H1 (cell line): ENCODE measurements around the gene SLC22A23. TPM values are rescaled to one million over a fixed set of nuclear protein-coding genes. Genes with fewer than 3 reads are reported as not detected.
A peak's percentile ranks its signal among the peaks of the same experiment; 100 is the strongest.

Source experiments
- CTCF ChIA-PET: fragments of 300-600 bp; sonication (Branson Sonifier 250); formaldehyde crosslinking; loops from one replicate; lab custom pipeline; 2021; ENCODE audit not compliant: partially characterized antibody; lab: Charles Lee
- POLR2A ChIA-PET: fragments of 300-600 bp; sonication (Branson Sonifier 250); formaldehyde crosslinking; loops from one replicate; lab custom pipeline; 2021; ENCODE audit warnings: inconsistent platforms; ENCODE audit not compliant: partially characterized antibody; lab: Charles Lee
- DNase-seq, 2 experiments: peaks; one replicate each; pipeline versions ENCODE4 v3.0.0 to v3.0.0-alpha.2; 2010 to 2022; ENCODE audit warnings: low spot score in 2 of 2, low read depth in 1 of 2, mixed read lengths in 1 of 2
- FAIRE-seq: peaks from 2 replicates; lab custom pipeline; 2011; peaks lifted over from hg19 to GRCh38; lab: Jason Lieb, UNC
- H2AFZ ChIP-seq: 2 replicates; pipeline ENCODE4 v1.8.1; 2012; ENCODE audit warnings: low read length, inconsistent platforms
- H2AK5ac ChIP-seq: 2 replicates; pipeline ENCODE4 v1.6.1; 2013; ENCODE audit warnings: low read depth, low read length
- H2BK120ac ChIP-seq: replicated peaks from 2 replicates; pipeline ENCODE3; 2013; ENCODE audit warnings: low read depth, low read length, inconsistent platforms
- H2BK12ac ChIP-seq: 2 replicates; pipeline ENCODE4 v1.6.1; 2013; ENCODE audit warnings: low read depth, low read length
- H2BK15ac ChIP-seq: 2 replicates; pipeline ENCODE4 v1.6.1; 2013; ENCODE audit warnings: low read length
- H2BK20ac ChIP-seq: 2 replicates; pipeline ENCODE4 v1.6.1; 2013; ENCODE audit warnings: low read length
- H2BK5ac ChIP-seq: 2 replicates; pipeline ENCODE4 v1.6.1; 2013; ENCODE audit warnings: low read depth, low read length
- H3K14ac ChIP-seq: 2 replicates; pipeline ENCODE4 v1.6.1; 2013; ENCODE audit warnings: inconsistent platforms; ENCODE audit not compliant: insufficient read length
- H3K18ac ChIP-seq: 2 replicates; pipeline ENCODE4 v1.6.1; 2013; ENCODE audit warnings: low read length; ENCODE audit errors: extremely low read depth
- H3K23ac ChIP-seq: 2 replicates; pipeline ENCODE4 v1.6.1; 2013; ENCODE audit warnings: inconsistent platforms; ENCODE audit not compliant: insufficient read length
- H3K23me2 ChIP-seq: 2 replicates; pipeline ENCODE4 v1.6.1; 2013; ENCODE audit warnings: low read depth, low read length
- H3K27ac ChIP-seq: 2 replicates; pipeline ENCODE4 v1.6.1; 2011; ENCODE audit warnings: low read depth, low read length, inconsistent platforms
- H3K27me3 ChIP-seq, 4 experiments: replicated peaks in 1 of 4; 1 replicate in 1 of 4; 2 replicates in 3 of 4; pipeline versions ENCODE4 v1.6.1 to v1.8.1; 2011 to 2013; ENCODE audit warnings: low read length in 3 of 4, mild to moderate bottlenecking in 3 of 4, inconsistent platforms in 2 of 4, mixed read lengths in 2 of 4, moderate library complexity in 1 of 4; ENCODE audit not compliant: control insufficient read depth in 3 of 4, insufficient read depth in 3 of 4; ENCODE audit errors: extremely low read depth in 1 of 4
- H3K36me3 ChIP-seq, 4 experiments: 2 replicates each; pipeline versions ENCODE4 v1.6.1 to v1.8.1; 2011 to 2013; ENCODE audit warnings: mild to moderate bottlenecking in 4 of 4, low read length in 3 of 4, moderate library complexity in 2 of 4, control low read depth in 1 of 4, inconsistent platforms in 1 of 4; ENCODE audit not compliant: insufficient read depth in 4 of 4, control insufficient read depth in 2 of 4
- H3K4ac ChIP-seq: replicated peaks from 2 replicates; pipeline ENCODE3; 2013; ENCODE audit warnings: low read length, low read depth, mixed read lengths, inconsistent platforms; ENCODE audit not compliant: insufficient read length
- H3K4me1 ChIP-seq, 4 experiments: replicated peaks in 1 of 4; 1 replicate in 1 of 4; 2 replicates in 3 of 4; pipeline versions ENCODE4 v1.6.1 to v1.8.1; 2011 to 2013; ENCODE audit warnings: low read length in 3 of 4, inconsistent platforms in 2 of 4, mixed read lengths in 1 of 4; ENCODE audit not compliant: insufficient read depth in 4 of 4, control insufficient read depth in 3 of 4
- H3K4me2 ChIP-seq, 2 experiments: 2 replicates each; pipeline versions ENCODE4 v1.6.1 to v1.8.1; 2011 to 2013; ENCODE audit warnings: low read depth in 2 of 2, low read length in 2 of 2, control low read depth in 1 of 2, inconsistent platforms in 1 of 2, mild to moderate bottlenecking in 1 of 2; ENCODE audit not compliant: insufficient read depth in 1 of 2
- H3K4me3 ChIP-seq, 4 experiments: fragments of 200-600, 300-600 bp in 1 of 4; sonication (generic), shearing (Covaris generic), sonication (Bioruptor Twin) in 1 of 4; 2 replicates each; pipeline versions ENCODE4 v1.5.1 to v1.8.1; 2011 to 2016; ENCODE audit warnings: low read length in 4 of 4, low read depth in 3 of 4, control low read depth in 2 of 4, inconsistent platforms in 2 of 4, mild to moderate bottlenecking in 2 of 4, mixed read lengths in 1 of 4, moderate library complexity in 1 of 4; ENCODE audit not compliant: insufficient read depth in 2 of 4; ENCODE audit errors: extremely low read depth in 1 of 4
- H3K56ac ChIP-seq: replicated peaks from 2 replicates; pipeline ENCODE3; 2013; ENCODE audit warnings: low read depth, mild to moderate bottlenecking, mixed read lengths, low read length, inconsistent platforms; ENCODE audit not compliant: insufficient read length
- H3K79me1 ChIP-seq: 2 replicates; pipeline ENCODE4 v1.6.1; 2013; ENCODE audit warnings: low read depth, low read length, control low read depth
- H3K79me2 ChIP-seq, 2 experiments: 2 replicates each; pipeline versions ENCODE4 v1.6.1 to v1.8.1; 2012 to 2013; ENCODE audit warnings: low read length in 2 of 2, mild to moderate bottlenecking in 2 of 2, inconsistent platforms in 1 of 2; ENCODE audit not compliant: insufficient read depth in 2 of 2, control insufficient read depth in 1 of 2
- H3K9ac ChIP-seq, 4 experiments: replicated peaks in 1 of 4; 1 replicate in 1 of 4; 2 replicates in 3 of 4; pipeline versions ENCODE4 v1.6.1 to v1.8.1; 2011 to 2013; ENCODE audit warnings: low read depth in 3 of 4, low read length in 3 of 4, control low read depth in 2 of 4, mild to moderate bottlenecking in 2 of 4, moderate library complexity in 2 of 4, inconsistent platforms in 1 of 4; ENCODE audit errors: extremely low read depth in 1 of 4
- H3K9me3 ChIP-seq, 2 experiments: 2 replicates each; pipeline versions ENCODE4 v1.6.1 to v1.8.1; 2012 to 2013; ENCODE audit warnings: mild to moderate bottlenecking in 2 of 2, moderate library complexity in 2 of 2, control low read depth in 1 of 2, inconsistent platforms in 1 of 2, low read depth in 1 of 2, low read length in 1 of 2, mixed read lengths in 1 of 2; ENCODE audit not compliant: insufficient read depth in 2 of 2
- H4K20me1 ChIP-seq, 2 experiments: replicated peaks in 1 of 2; 2 replicates each; pipeline versions ENCODE3 to v1.8.1; 2011 to 2013; ENCODE audit warnings: inconsistent platforms in 2 of 2, low read length in 2 of 2, mild to moderate bottlenecking in 1 of 2; ENCODE audit not compliant: insufficient read depth in 2 of 2, control insufficient read depth in 1 of 2
- H4K5ac ChIP-seq: 2 replicates; pipeline ENCODE4 v1.6.1; 2013; ENCODE audit warnings: low read length, low read depth, mixed read lengths, inconsistent platforms; ENCODE audit not compliant: insufficient read length
- H4K8ac ChIP-seq: 2 replicates; pipeline ENCODE4 v1.8.0; 2013; ENCODE audit warnings: mild to moderate bottlenecking, moderate library complexity, low read length, inconsistent platforms; ENCODE audit not compliant: insufficient read depth; ENCODE audit errors: extremely low read depth
- H4K91ac ChIP-seq: replicated peaks from 2 replicates; pipeline ENCODE3; 2013; ENCODE audit warnings: low read length, mixed read lengths, inconsistent platforms; ENCODE audit not compliant: insufficient read length
- BCL11A ChIP-seq, 2 experiments: IDR thresholded peaks; one replicate each; pipeline ENCODE4 v1.6.1; 2011; ENCODE audit warnings: low read depth in 2 of 2, low read length in 2 of 2, mild to moderate bottlenecking in 2 of 2
- CBX8 ChIP-seq: fragments of 300-800, 300-1000 bp; sonication (generic); IDR thresholded peaks from 2 replicates; pipeline ENCODE4 v1.7.1; 2016; ENCODE audit warnings: low read depth, low read length, borderline replicate concordance
- EP300 ChIP-seq, 2 experiments: IDR thresholded peaks; 1 replicate in 1 of 2; 2 replicates in 1 of 2; pipeline ENCODE4 v1.6.1; 2011 to 2012; ENCODE audit warnings: low read depth in 2 of 2, low read length in 2 of 2, mild to moderate bottlenecking in 2 of 2, borderline replicate concordance in 1 of 2, inconsistent platforms in 1 of 2, moderate library complexity in 1 of 2
- HDAC2 ChIP-seq, 2 experiments: fragments of 300-600 bp in 1 of 2; sonication (generic) in 1 of 2; IDR thresholded peaks; 2 replicates each; pipeline ENCODE4 v1.6.1; 2011 to 2012; ENCODE audit warnings: low read depth in 2 of 2, low read length in 2 of 2, mild to moderate bottlenecking in 2 of 2, moderate library complexity in 2 of 2, borderline replicate concordance in 1 of 2, inconsistent platforms in 1 of 2
- MAX ChIP-seq: IDR thresholded peaks from 2 replicates; pipeline ENCODE4 v1.6.1; 2012; ENCODE audit warnings: inconsistent platforms
- POLR2AphosphoS5 ChIP-seq: IDR thresholded peaks from 2 replicates; pipeline ENCODE4 v1.6.1; 2011; ENCODE audit warnings: low read depth, low read length
- SAP30 ChIP-seq: fragments of 300-600 bp; sonication (generic); IDR thresholded peaks from 2 replicates; pipeline ENCODE4 v1.7.1; 2012; ENCODE audit warnings: low read length, moderate library complexity, mild to moderate bottlenecking, inconsistent platforms; ENCODE audit not compliant: insufficient read depth, insufficient replicate concordance
- SIN3A ChIP-seq, 2 experiments: IDR thresholded peaks in 1 of 2; conservative IDR thresholded peaks in 1 of 2; 2 replicates each; pipeline ENCODE4 v1.6.1; 2011 to 2012; ENCODE audit warnings: low read length in 2 of 2, improper control_type of control experiment in 1 of 2, low read depth in 1 of 2, mild to moderate bottlenecking in 1 of 2
- SP1 ChIP-seq: IDR thresholded peaks from 2 replicates; pipeline ENCODE4 v1.6.1; 2011; ENCODE audit warnings: low read depth, low read length
- SP4 ChIP-seq: IDR thresholded peaks from 2 replicates; pipeline ENCODE4 v1.6.1; 2012; ENCODE audit warnings: low read length, inconsistent platforms
- SRF ChIP-seq: IDR thresholded peaks from 2 replicates; pipeline ENCODE4 v1.6.1; 2011; ENCODE audit warnings: mild to moderate bottlenecking, low read depth, low read length, moderate library complexity
- WGBS, 2 experiments: shearing (Covaris generic) in 1 of 2; methylation state at CpG; one replicate each; pipeline versions ENCODE4 v1.1.6 to v1.1.7; 2013 to 2015; ENCODE audit warnings: low lambda C conversion rate in 2 of 2, mixed read lengths in 2 of 2, inconsistent platforms in 1 of 2, low coverage in 1 of 2, missing lambda C conversion rate in 1 of 2; ENCODE audit not compliant: insufficient replicate concordance in 2 of 2, insufficient coverage in 1 of 2, insufficient read length in 1 of 2; ENCODE audit errors: extremely low coverage in 1 of 2, missing lambda C conversion rate in 1 of 2; 5-methylcytosine and 5-hydroxymethylcytosine counted together
- polyA plus RNA-seq, 7 experiments: library from polyadenylated mRNA; depleted of rRNA in 3 of 7; stranded (reverse) in 5 of 7; unstranded in 2 of 7; fragments of >200 nt in 5 of 7; fragments of 200-250 nt in 2 of 7; gene quantifications; 1 replicate in 5 of 7; 2 replicates in 1 of 7; 4 replicates in 1 of 7; pipeline versions ENCODE4 v1.2.1 to v1.2.3, GENCODE V29; 2011 to 2013; ENCODE audit warnings: missing spikeins in 2 of 7, mixed read lengths in 2 of 7
- total RNA-seq: library from RNA; stranded (reverse); fragmentation: NEBNext Ultra II Directional; extraction: Animal tissue kit (Norgen Biotek cat#: 25700); gene quantifications from 2 replicates; pipeline ENCODE4 v1.2.1, GENCODE V29; 2021

SLC22A23 gene
- total and polyA plus RNA-seq, 2 of the 8 experiments (the other 6 are each of a cell fraction or from before 2014, with no cell fraction given): 9.9 to 38.4 TPM

- Histone ChIP-seq H2AFZ (no peak overlapping the region), H2BK15ac (0 out of 2 replicates have a peak overlapping the region, but pooled peaks have one; percentile 46), H2AK5ac (no peak overlapping the region), H3K14ac (no peak overlapping the region), H3K4ac (no peak overlapping the region), H2BK20ac (no peak overlapping the region), H3K36me3 (no peaks in the 10 kb centered on the region), H3K23me2 (no peaks in the 10 kb centered on the region), H3K4me1 (peaks cover 0 to 6% (median 2%) of the 10 kb centered on the region in 4 experiments; a peak in 6 of 7 replicates), H4K8ac (no peak overlapping the region), H3K4me3 (no peak overlapping the region), H4K20me1 (no peaks in the 10 kb centered on the region), H3K4me2 (no peak overlapping the region), H2BK5ac (no peak overlapping the region), H3K9ac (no peak overlapping the region), H3K79me1 (no peaks in the 10 kb centered on the region), H3K9me3 (no peaks in the 10 kb centered on the region), H4K91ac (no peak overlapping the region), H3K56ac (no peak overlapping the region), H3K23ac (no peak overlapping the region), H3K18ac (no peak overlapping the region), H3K79me2 (no peaks in the 10 kb centered on the region), H2BK12ac (no peak overlapping the region), H3K27ac (no peak overlapping the region), H4K5ac (no peak overlapping the region), H3K27me3 (no peaks in the 10 kb centered on the region), H2BK120ac (no peak overlapping the region)
- WGBS, 2 experiments: 91% methylated on average over 4 of the region's 4 CpGs; no CpG with 5 or more reads in 1 of the 2 experiments
- POLR2A ChIA-PET: interaction anchor here (0.5 to 10.7 kb wide), 2 partner anchors 14 to 20 kb away, joined by 3 to 122 read pairs; partner anchors contain the start of gene TUBB2B
- no peak for FAIRE-seq
- TF ChIP-seq SP4 (no peak), BCL11A (IDR thresholded peaks at IDR 0.05; ENCODE audit: low read depth in 2 of 2, low read length in 2 of 2) (no peak), POLR2AphosphoS5 (no peak), MAX (no peak), SRF (no peak), SAP30 (no peak), SP1 (no peak), EP300 (IDR thresholded peaks at IDR 0.05; ENCODE audit: borderline replicate concordance in 1 of 2, low read depth in 2 of 2, low read length in 2 of 2) (no peak), SIN3A (conservative IDR thresholded peaks at IDR 0.05 in 1 of 2, IDR thresholded peaks at IDR 0.05 in 1 of 2; ENCODE audit: low read depth in 1 of 2, low read length in 2 of 2) (no peak), CBX8 (no peak), HDAC2 (IDR thresholded peaks at IDR 0.05; ENCODE audit: borderline replicate concordance in 1 of 2, low read depth in 2 of 2, low read length in 2 of 2) (no peak)
- CTCF ChIA-PET: interaction anchor here (1.1 kb wide), 1 partner anchor 9 kb away, joined by 6 read pairs; no protein-coding TSS in a partner anchor
- DNase-seq: no peak
These were observed 214.1 kb downstream of the SLC22A23 start for GRCh38 chr6:3242768-3243167.
